ENCODE results near the gene CCDC169.
A peak's percentile ranks its signal among the peaks of the same experiment; 100 is the strongest.

Gene CCDC169

DNA sequence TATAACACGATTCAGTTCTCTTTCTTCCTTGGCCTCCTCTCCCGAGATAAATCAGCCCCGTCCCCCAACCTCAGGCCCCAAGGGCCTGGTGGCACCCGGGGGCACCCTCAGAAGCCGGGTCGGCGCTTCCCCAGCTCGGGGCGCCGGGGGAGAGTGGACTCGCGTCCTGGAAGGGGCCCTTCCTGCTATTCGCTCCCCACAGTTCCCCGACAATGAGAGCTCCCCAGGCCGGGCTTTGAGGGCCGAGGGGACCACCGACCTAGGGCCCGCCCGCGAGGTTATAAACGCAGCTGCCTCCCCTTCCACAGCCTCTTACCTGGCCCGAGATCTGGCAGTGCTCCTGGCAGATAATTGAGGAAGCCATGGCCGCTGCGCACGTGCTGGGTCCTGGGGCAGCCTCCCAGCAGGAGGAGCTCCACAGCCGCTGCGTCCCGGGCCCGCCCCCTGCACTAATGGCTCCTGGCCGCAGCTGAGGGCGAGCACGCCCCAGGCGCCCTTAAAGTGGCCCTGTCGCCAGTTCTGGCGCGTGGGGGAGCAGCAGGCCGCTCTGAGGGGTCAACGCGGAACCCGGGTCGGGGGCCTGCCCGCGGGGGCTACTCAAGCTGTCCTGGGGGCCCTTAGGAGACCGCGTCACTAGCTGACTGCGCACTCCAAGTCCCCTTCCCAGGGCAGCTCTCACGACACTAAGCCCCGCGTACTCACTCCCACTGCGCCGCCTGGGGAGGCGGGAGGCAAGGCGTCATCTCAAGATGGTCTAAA is 83.3 kb downstream of the CCDC169 start, which contains the start of gene SOHLH2:
Gene SOHLH2 (minus strand): TSS at position 394 of the 759 bp plus-strand sequence. CDS start 30 bp downstream, at position 364.
- no peak for DNase-seq (ENCODE audit: low read depth)
- H3K4me3 ChIP-seq (ENCODE audit: control insufficient read depth, low read depth, low read length): no peak within 1 kb of the TSS
- TF ChIP-seq, protein P1, sequence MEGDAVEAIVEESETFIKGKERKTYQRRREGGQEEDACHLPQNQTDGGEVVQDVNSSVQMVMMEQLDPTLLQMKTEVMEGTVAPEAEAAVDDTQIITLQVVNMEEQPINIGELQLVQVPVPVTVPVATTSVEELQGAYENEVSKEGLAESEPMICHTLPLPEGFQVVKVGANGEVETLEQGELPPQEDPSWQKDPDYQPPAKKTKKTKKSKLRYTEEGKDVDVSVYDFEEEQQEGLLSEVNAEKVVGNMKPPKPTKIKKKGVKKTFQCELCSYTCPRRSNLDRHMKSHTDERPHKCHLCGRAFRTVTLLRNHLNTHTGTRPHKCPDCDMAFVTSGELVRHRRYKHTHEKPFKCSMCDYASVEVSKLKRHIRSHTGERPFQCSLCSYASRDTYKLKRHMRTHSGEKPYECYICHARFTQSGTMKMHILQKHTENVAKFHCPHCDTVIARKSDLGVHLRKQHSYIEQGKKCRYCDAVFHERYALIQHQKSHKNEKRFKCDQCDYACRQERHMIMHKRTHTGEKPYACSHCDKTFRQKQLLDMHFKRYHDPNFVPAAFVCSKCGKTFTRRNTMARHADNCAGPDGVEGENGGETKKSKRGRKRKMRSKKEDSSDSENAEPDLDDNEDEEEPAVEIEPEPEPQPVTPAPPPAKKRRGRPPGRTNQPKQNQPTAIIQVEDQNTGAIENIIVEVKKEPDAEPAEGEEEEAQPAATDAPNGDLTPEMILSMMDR (IDR thresholded peaks at IDR 0.05; ENCODE audit: control insufficient read depth, insufficient read depth, low read depth, low read length, missing control alignments): no peak

DNA sequence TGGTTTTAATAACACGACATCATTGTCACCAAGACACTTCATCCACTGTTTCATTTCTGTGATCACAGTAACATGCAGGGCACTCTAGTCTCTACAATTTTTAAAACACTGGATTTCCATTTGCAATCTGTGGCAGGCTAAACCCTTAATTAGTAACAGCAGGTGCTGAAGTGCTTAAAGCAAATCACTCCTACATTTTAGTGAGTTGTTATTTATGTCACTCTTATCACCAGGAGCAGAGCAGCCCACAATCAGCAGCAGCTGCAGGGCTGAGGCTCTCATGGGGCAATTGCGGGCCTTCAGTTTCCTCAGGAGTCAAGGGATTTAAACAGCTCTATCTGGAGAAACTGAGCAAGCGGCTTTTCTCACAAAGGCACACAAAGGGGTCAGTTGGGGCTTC is 84.8 kb downstream of the CCDC169 start:
- no peak overlapping the region for H3K4me3 ChIP-seq (ENCODE audit: control insufficient read depth, low read depth, low read length)
- DNase-seq (ENCODE audit: low read depth): no peak
- TF ChIP-seq, protein P1 (IDR thresholded peaks at IDR 0.05; ENCODE audit: control insufficient read depth, insufficient read depth, low read depth, low read length, missing control alignments): no peak

DNA sequence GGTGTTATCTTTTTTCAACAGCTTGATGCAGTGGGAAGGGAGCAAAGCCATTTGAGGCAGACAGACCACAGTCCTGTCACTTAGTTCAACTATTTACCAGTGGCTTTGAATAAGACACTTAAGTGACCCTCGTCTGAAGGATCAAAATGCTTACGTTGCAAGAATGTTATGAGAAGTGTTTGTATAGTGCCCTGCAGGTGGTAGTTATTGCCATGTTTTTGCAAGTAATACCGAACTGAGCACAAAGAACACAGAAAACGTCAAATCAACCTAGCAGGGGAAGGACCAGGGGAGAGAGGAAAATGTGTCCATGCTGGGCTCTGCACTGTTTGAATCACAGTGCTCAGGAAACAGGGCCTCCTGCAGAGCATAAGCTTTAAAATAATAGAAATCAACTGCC is 86.0 kb downstream of the CCDC169 start:
- TF ChIP-seq, protein P1 (IDR thresholded peaks at IDR 0.05; ENCODE audit: control insufficient read depth, insufficient read depth, low read depth, low read length, missing control alignments): no peak
- no peak overlapping the region for H3K4me3 ChIP-seq (ENCODE audit: control insufficient read depth, low read depth, low read length)
- no peak for DNase-seq (ENCODE audit: low read depth)

DNA sequence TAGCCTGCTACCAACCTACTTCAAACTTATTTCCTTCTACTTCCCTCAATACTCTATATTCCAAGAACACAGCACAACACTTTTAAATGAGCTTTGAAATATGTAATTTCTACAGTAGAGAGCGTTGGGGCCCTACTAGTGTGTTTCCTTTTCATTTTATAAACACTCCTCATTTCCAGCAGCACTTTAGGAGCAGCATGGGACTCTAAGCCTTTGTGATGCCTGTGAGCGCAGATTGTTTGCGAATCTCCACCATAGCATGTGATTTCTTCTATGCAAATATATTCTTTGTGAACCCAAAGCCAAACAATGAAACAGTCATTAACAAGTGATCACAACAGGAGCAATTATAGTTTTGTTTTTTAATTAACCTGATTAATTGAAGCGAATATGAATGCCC is 86.9 kb downstream of the CCDC169 start:
- H3K4me3 ChIP-seq (ENCODE audit: control insufficient read depth, low read depth, low read length): no peak overlapping the region
- TF ChIP-seq, protein P1 (IDR thresholded peaks at IDR 0.05; ENCODE audit: control insufficient read depth, insufficient read depth, low read depth, low read length, missing control alignments): no peak
- no peak for DNase-seq (ENCODE audit: low read depth)

DNA sequence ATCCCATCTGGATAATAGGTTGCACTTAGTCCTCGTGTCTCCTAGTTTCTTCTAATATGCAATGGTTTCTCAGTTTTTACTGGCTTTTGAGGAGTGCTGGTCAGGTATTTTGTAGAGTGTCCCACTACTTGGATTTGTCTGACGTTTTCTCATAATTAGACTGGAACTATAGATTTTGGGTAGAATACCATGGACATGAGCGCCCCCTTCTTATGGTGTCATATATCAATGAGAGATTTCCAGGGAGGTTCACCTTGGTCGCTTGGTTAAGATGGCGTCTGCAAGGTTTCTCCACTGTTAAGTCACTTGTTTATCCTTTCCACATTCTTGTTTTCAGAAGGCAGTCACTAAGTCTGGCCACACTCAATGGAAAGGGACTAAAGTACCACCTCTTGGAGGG is 89.9 kb downstream of the CCDC169 start:
- no peak overlapping the region for H3K4me3 ChIP-seq (ENCODE audit: control insufficient read depth, low read depth, low read length)
- no peak for DNase-seq (ENCODE audit: low read depth)
- TF ChIP-seq, protein P1 (IDR thresholded peaks at IDR 0.05; ENCODE audit: control insufficient read depth, insufficient read depth, low read depth, low read length, missing control alignments): no peak

DNA sequence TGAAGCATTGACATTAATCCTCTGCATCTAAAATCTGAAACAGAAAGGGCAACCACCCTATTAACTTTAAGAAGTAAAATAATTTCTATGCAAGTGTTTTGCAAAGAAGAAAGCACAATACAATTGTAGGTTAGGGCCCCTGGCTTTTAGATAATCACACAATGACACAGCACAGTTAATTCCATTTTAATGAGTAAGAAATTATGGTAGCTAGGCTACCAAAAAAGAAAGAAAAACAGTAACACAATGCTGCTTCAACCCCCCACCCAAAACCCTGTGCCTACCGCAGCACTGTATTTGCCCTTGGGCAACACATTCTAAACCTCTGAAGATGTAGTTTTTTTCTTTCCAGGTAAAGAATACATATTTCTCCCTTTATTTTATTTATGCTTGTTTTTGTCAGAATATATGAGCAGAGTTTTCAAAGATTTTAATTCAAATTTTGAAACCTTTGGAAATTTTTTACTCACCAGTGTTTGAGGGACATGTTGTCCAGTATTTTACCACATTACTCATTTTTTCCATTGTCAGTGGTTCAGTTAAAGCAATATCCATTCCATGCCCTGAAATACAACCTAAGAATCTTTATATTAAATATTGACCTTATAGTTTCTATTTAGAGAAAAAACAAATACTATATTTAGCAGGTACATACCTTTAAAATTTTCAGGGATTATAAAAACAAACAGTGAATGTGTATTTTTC is 104.3 kb downstream of the CCDC169 start:
- peak; percentile 8 for DNase-seq (ENCODE audit: low read depth)
- TF ChIP-seq, protein P1 (IDR thresholded peaks at IDR 0.05; ENCODE audit: control insufficient read depth, insufficient read depth, low read depth, low read length, missing control alignments): no peak
- H3K4me3 ChIP-seq (ENCODE audit: control insufficient read depth, low read depth, low read length): no peak overlapping the region
